NCI-H460 (cell line): Measurements from ENCODE around the gene EMP2. TPM values are rescaled to one million over a fixed set of nuclear protein-coding genes. Genes with fewer than 3 reads are reported as not detected.
"Not testable (repeated sequence)": the region's sequence is repeated elsewhere in the genome, so short reads cannot be mapped to it uniquely, and the experiment has no call there.

Source experiments
- DNase-seq: peaks from one replicate; pipeline ENCODE4 v3.0.0-alpha.2; 2016; ENCODE audit warnings: low read depth; ENCODE audit errors: extremely low read depth
- total RNA-seq: library from RNA; depleted of rRNA; stranded (reverse); fragments of >200 nt; shearing (Covaris generic); gene quantifications from 2 replicates; pipeline ENCODE4 v1.2.3, GENCODE V29; 2014

EMP2 gene
- total RNA-seq, 1 experiment from 2014 or later = 14.6 TPM

DNA sequence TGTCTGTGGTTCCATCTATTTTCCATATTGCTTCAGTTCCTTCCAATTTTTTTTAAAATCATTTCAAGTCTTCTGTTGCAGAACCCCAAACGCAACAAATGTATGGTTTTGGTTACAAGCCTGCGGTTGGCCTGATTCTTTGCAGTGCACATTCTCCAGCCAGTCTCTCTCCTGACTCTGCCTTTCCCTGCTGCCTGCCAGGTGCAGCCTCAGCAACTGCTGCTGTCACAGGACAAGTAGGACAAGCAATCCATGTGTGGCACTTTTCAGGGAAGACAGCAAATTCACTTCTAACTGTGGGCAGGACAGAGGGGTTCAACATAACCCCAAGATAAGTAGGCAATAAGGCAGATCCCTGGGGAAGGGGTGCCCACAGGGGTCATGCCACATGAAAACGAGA lies 24.2 kb downstream of the EMP2 start:
- no peak for DNase-seq

DNA sequence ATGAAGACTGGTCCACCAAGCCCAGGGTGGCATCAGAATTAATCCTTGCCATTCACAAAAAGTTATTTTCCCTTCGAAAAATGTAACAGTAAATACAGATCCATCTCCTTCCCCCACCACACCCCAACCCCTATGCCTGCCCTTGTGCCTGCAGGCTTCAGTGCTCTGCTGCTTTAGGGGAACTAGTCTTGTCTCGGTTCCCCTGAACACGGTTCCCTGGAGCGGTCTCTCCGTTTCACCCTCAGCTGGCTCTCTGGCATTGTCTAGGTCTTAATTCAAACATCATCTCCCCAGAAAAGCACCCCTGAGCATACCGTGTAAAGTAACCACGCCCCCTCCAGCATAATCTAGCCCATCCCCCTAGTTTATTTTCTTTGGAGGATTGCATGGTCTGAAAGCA lies 25.8 kb downstream of the EMP2 start:
- DNase-seq = no peak

DNA sequence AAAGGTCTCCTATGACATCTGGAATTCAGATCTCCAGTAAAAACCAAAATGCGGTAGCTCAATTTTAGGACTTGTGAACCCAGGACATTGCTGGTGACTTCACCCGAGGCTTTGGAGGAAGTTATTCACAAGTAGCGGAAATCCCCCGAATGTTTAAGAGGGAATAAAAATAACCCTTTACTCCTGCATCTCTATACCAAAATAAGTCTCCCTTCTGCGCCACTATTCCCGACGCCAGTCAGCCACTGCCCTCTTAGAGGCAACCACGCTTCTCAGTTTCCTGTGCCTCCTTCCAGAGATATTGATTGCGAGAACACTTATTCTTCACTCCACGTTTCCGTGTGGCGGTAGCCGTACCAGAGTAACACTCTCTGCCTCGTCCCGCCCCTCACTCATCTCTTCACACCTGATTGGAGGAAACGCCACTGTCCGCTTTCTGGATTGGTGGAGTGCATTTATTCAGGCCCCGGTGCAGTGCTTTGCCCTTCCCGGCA lies 27.4 kb downstream of the EMP2 start:
- no peak for DNase-seq

DNA sequence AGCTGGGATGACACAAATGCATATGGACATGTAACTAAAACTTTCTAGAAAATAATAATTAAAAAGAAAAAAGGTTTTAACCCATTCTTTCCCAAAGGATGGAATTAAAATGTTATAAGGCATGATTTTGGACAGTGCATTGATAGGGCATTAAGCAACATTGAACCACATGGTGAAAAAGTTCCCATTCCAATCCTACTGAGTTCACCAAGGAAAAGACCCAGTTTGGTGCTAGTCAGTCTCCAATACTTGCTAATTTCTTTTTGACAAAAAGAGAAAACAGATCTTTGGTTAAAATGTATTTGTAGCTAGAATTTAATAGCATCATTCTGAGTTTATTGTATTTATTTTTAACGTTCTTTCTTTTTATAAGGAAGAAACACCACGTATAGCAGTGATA lies 28.1 kb downstream of the EMP2 start:
- no peak for DNase-seq

DNA sequence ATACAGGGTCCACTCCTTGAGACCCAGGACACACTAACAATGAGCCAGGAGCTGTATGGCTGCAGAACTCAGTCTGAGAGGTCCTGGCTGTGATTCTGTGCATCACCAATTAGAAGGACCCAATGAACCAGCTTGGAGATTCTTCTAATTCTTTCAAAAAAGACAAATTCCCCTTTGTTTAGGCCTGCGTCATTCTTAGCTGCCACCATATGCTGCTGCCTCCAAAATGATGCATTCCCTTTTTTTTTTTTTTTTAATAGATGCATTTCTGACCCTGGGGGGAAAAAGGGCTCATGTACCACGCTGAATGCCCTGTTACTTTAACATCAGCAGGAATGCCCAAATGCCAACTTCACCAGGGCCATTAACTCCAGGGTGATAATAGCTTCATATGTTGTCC lies 28.5 kb downstream of the EMP2 start:
- no peak for DNase-seq

DNA sequence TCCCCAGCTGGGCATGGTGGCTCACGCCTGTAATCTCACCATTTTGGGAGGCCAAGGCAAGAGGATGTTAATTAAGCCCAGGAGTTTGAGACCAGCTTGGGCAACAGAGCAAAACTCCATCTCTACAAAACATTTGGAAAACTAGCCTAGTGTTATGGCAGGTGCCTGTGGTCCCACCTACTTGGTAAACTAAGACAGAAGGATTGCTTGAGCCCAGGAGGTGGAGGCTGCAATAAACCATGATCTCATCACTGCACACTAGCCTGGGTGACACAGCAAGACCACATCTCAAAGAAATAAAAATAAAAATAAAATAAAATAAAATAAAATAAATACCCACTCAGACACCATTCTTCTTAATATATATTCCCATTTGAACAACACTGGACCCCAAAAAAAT lies 32.0 kb downstream of the EMP2 start:
- DNase-seq = no peak

DNA sequence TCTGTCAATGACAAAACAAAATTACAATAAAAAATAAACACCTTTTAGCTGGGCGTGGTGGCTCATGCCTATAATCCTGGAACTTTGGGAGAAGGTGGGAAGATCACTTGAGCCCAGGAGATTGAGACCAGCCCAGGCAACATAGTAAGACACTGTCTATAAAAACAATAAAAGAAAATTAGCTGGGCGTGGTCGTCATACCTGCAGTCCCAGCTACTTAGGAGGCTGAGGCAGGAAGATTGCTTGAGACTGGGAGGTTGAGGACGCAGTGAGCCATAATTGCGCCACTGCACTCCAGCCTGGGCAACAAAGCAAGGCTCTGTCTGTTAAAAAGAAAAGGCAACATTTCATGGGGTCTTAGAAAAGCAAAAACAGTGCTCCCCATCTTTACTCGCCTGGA lies 32.7 kb downstream of the EMP2 start:
- DNase-seq = no peak

DNA sequence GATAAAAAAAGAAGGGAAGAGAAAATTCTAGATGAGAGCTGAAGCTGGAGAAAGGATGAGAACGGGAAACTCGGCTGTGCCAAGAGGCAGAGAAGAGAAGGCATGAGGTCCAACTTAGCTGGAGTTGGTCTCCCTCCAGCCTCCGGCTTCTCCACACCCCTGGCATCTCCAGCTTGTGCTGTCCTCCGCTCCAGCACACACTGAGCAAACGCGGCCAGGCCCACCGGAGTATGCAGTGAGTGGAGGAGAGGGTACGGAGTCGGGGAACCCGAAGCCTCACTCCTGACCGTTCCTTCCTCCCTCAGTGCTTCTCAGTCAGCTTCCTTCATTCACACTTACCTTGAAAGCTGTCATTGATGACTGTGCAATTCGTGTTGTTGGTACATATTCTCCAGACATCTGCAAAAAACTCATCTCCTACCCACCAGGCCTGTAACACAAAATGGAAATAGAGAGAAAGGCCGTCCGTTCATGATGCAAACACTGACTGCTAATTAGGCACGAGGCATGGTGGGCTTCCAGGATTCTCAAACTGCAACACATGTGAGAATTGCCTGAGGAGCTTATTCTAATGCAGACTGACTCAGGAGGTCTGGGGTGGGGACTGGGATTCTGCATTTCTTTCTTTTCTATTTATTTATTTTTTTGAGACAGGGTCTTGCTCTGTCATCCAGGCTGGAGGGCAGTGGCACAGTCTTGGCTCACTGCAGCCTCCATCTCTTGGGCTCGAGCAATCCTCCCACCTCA lies 37.0 kb downstream of the EMP2 start:
- no peak for DNase-seq

DNA sequence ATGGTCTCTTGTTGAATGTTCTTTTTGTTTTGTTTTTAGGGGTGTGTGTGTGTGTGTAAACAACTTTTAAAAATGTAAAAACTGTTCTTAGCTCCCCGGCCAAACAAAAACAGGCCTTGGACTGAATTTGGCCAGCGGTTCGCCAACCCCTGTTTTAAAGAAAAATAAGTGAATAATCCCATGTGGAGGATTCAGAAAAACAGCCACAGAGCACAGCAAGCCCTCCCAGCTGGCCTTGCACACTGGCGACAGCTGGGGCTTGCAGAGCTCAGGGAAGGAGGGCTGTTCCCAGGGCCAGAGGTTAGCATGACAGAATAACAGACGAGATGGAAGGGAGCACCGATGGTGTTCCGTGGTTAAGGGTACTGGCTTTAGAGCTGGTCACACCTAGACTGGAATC lies 39.0 kb downstream of the EMP2 start:
- no peak for DNase-seq

DNA sequence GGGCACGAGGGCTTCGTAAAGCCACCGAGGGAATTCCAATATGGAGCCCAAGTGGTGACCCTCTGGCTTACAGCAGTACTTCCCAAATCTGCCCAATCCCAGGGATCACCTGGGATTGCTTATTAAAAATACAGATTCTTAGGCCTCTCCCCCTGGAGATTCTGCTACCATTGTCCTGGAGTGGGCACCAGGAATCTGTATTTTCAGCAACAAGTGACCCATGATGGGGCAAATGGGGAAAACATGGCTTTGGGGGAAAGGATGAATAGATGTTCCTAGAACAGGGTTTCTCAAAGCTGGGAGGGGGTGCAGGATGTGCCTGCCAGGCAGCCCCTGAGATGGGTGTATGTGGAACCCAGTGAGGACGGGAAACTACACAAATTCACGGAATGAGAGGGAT lies 40.6 kb downstream of the EMP2 start:
- DNase-seq = no peak

DNA sequence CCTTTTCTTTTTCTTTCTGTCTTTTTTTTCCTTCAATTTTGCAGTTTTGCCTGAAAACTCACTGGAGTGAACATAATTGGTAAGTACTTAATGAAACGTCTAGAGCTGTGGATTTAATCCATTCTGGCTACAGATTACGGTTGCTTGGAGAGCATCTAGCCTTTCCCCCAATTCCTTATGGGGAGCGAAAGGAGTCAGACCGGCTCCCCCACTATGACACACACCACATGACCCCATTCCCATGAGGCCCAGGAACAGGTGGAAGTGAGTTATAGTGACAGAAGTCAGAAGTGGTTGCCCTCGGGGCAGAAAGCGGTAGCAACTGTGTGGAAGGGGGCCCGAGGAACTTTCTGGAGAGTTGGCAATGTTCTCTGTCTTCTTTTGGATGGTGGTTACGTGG lies 41.2 kb downstream of the EMP2 start:
- no peak for DNase-seq

DNA sequence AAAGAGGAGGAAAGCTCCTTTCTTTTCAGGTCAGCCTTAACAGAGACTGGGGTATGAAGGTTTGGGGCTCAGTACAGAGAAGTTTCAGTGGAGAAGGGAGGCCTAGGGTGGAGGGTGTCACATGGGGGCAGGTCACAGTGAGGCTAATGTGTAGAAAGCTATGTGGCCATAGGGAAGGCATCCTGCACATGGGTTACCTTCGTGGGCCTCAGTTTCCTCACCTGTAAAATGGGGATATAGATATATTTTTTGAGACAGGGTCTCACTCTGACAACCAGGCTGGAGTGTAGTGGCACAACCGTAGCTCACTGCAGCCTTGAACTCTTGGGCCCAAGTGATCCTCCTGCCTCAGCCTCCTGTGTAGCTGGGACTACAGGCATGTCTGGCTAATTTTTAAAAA lies 41.8 kb downstream of the EMP2 start:
- DNase-seq = no peak

DNA sequence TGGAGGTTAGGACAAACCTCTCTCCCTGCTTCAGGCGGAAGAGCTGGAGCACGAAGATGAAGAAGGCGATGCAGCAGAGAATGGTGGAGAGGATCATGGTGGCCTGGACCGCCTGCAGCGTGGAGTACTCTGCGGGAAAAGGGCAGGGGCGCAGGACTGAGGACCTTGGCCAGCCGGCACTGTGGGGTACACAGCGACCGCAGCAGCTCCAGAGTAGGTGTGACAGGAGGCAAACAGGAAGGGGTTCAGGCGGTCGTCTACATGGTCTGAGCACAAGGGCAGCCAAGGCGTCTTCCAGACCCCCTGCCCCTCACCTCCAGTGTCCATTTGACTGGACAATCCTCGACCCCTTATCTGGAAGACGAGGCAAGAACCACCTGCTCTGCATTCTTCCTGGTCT lies 42.5 kb downstream of the EMP2 start:
- DNase-seq = no peak

DNA sequence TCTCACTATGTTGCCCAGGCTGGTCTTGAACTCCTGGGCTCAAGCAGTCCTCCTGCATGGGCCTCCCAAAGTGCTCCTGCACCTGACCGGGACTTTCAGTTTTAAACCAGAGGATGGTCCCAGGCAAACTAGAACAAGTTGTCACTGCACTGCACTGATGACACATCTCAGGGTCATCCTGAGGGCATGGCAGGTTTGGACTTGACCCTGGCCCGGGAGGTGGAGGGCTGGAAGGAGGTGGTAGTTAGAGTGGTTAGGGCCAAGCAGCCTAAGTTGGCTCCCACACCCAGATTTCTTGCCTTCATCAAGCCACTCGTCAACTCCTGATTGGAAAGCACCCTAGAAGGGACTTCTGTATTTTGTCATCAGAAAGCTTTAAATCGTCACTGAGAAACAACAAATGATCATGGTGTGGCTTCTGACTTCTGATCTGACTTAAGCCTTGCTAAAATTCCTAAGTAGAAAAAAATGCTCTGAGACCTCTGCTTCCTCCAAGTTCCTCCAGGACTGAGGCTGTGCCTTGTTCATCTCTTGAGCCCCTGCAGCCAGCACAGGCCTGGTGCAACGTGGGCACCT lies 43.5 kb downstream of the EMP2 start:
- no peak for DNase-seq

DNA sequence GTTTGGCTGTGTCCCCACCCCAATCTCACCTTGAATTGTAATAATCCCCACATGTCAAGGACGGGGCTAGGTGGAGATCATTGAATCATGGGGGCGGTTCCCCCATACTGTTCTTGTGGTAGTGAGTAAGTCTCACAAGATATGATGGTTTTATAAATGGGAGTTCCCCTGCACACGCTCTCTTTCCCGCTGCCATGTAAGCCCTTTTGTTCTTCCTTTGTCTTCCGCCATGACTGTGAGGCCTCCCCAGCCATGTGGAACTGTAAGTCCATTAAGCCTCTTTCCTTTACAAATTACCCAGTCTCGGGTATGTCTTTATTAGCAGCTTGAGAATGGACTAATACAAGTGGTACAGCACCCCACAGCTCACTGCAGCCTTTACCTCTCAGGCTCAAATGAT lies 44.1 kb downstream of the EMP2 start:
- DNase-seq = not testable (repeated sequence)

DNA sequence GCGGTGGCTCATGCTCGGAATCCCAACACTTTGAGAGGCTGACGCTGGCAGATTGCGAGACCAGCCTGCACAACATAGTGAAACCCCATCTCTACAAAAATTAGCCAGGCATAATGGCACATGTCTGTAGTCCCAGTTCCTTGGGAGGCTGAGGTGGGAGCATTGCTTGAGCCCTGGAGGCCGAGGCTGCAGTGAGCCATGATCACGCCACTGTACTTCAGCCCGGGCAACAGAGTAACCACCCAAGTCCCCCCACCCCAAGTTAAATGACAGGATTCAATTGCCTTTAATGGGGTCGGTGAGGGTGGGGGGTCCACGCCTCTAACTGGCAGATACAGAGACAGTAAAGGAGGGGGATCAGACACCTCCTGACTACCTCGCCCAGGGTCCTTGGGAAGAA lies 44.9 kb downstream of the EMP2 start:
- DNase-seq = no peak

DNA sequence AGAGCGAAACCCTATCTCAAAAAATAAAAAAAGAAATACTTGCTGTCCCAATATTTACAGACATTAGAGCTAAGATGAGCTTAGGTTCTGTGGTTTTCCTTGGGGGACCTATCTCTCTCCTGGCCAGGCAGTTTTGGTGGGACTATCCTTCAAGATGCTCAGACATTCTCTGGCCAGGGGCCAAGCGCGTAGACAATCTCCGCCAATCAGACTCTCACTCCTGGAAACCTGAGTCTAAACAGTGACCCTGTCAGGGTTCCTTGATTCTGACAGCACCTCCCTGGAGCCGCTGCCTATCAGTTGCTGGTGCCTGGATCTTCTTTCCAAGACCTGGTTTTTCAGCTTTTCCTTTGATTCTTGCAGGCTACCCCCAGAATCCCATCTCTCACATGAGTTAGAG lies 45.6 kb downstream of the EMP2 start:
- no peak for DNase-seq

DNA sequence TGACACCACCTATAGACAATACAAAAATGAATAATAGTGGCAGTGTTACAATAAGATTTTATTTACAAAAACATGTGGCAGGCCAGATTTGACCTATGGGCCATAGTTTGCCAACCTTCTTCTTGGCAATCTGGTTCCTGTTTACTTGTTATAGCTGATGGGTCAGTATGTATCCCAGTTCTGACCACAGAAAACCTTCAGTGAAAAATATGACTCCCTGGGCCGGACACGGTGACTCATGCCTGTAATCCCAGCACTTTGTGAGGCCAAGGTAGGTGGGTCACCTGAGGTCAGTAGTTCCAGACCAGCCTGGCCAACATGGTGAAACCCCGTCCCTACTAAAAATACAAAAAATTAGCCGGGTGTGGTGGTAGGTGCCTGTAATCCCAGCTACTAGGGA lies 46.8 kb downstream of the EMP2 start:
- not testable (repeated sequence) for DNase-seq

DNA sequence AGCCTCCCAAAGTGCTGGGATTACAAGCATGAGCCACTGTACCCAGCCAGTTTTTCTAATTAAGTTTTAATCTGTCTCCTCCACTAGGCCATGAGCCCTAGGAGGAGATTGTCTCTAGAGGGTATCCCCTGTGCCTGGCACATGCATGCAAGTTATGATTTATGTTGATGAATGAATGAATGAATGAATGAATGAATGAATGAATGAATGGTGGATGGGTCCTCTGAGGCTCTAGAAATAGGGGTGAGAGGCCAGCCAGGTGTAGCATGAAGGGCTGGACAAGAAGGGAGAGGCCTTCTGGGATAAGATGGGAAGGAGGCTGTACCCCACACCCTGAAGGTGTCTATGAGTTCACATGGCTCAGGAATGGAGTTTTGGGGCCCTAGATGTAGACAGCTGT lies 48.8 kb downstream of the EMP2 start:
- DNase-seq = no peak

DNA sequence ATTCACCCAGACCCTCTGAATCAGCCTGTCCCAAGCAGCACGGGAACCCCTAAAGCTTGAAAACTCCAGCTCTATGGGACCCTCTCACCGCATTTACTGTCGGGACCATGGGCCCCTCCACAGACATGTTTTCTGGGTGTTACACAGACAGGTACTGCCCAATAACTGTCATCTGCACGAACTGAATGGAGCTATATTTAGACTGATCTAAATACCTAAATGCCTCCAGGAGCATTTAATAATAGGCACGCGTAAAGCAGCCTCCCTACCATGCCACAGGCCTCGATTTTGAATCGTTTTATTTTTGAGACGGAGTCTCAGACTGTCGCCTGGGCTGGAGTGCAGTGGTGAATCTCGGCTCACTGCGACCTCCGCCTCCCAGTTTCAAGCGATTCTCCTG lies 49.7 kb downstream of the EMP2 start:
- DNase-seq = no peak

DNA sequence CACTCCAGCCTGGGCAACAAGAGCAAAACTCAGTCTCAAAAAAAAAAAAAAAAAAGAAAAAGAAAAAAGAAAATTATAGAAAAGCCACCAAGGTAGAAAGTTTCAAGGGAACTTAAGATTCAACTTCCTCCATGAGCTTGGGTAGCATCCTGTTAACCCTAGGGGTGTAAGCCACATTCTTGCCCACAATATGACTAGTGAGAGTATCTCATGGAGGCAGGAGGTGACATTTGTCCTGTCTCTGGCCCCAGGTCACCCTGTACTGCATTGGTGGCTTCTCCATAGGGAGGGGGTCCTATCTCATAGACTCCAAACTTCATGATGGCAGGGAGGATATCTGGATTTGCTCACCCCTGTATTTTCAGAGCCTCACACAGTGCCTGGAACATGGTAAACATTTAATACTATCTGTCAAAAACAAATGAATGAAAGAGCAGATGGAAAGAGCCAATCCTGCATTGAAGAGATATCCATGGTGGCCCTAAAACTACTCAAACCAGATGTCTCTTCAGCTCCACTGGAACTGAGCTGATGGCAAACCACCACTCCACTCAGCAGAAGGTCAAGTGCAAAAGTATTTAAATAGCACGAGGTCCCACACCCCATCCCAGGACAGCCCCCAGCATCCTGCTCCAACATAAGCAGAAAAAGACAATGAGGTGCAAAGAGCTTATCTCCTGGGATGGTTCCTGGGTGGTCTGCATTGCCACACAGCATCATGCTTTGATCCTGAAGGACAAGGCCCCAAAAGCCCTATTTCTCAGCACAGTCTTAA lies 50.3 kb downstream of the EMP2 start:
- DNase-seq = no peak

DNA sequence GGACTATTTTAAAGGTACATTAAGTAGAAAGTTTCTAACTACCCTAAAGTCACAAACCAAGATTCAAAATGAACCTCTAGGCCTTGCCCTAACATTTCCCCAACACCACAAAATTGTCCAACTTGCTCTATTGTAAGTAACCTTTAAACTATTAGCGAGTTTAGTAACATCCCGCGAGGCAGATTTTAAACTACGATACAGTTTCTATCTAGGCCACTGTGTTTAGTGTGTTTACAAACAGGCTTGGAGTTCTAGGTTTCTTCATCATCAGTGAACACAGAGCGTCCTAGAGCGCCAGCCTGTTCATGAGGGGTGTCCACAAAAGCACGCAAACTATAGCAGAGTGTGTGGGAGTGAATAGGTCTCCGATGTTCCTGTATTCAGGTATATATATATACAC lies 51.8 kb downstream of the EMP2 start:
- no peak for DNase-seq
